Right lobe of liver (tissue), 4 donors: Measurements from ENCODE around the gene MBNL3.

ENCODE experiments used
- POLR2A ChIP-seq: fragments of 450-650 bp; IDR thresholded peaks from one replicate; pipeline ENCODE4 v1.6.1; 2017; ENCODE audit warnings: antibody characterized with exemption, mild to moderate bottlenecking
- TF ChIP-seq, protein P1 (sequence below), 4 donors: fragments of 200-600 bp in 3 of 4; fragments of 450-650 bp in 1 of 4; IDR thresholded peaks; one replicate each; pipeline versions ENCODE4 v1.5.1 to v1.8.0; 2016 to 2022; ENCODE audit warnings: antibody characterized with exemption in 4 of 4, mild to moderate bottlenecking in 2 of 4
- donor health status: DM: no; HTN: no; CAD: no.
- donor health status: DM: no; HTN: no; CAD: no.
- donor health status: DM: no; HTN: yes; CAD: no.

GRCh38 chrX:132406106-132406505 lies 82.7 kb downstream of the MBNL3 start:
- TF ChIP-seq, protein P1, sequence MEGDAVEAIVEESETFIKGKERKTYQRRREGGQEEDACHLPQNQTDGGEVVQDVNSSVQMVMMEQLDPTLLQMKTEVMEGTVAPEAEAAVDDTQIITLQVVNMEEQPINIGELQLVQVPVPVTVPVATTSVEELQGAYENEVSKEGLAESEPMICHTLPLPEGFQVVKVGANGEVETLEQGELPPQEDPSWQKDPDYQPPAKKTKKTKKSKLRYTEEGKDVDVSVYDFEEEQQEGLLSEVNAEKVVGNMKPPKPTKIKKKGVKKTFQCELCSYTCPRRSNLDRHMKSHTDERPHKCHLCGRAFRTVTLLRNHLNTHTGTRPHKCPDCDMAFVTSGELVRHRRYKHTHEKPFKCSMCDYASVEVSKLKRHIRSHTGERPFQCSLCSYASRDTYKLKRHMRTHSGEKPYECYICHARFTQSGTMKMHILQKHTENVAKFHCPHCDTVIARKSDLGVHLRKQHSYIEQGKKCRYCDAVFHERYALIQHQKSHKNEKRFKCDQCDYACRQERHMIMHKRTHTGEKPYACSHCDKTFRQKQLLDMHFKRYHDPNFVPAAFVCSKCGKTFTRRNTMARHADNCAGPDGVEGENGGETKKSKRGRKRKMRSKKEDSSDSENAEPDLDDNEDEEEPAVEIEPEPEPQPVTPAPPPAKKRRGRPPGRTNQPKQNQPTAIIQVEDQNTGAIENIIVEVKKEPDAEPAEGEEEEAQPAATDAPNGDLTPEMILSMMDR (IDR thresholded peaks at IDR 0.05): no peak
- no peak for TF ChIP-seq POLR2A
